Esophagus muscularis mucosa (tissue), 3 donors: ENCODE measurements around the gene RUNX1.

ENCODE experiments used
- POLR2A ChIP-seq: fragments of 450-650 bp; IDR thresholded peaks from one replicate; pipeline ENCODE4 v1.6.1; 2017; ENCODE audit warnings: antibody characterized with exemption, moderate library complexity, mild to moderate bottlenecking, low read depth
- TF ChIP-seq, protein P1 (sequence below), 3 experiments: fragments of 200-600 bp in 2 of 3; fragments of 450-650 bp in 1 of 3; sonication (generic) in 2 of 3; IDR thresholded peaks; one replicate each; pipeline ENCODE4 v1.5.1; 2017 to 2019; ENCODE audit warnings: antibody characterized with exemption in 3 of 3, mild to moderate bottlenecking in 2 of 3, moderate library complexity in 1 of 3

DNA sequence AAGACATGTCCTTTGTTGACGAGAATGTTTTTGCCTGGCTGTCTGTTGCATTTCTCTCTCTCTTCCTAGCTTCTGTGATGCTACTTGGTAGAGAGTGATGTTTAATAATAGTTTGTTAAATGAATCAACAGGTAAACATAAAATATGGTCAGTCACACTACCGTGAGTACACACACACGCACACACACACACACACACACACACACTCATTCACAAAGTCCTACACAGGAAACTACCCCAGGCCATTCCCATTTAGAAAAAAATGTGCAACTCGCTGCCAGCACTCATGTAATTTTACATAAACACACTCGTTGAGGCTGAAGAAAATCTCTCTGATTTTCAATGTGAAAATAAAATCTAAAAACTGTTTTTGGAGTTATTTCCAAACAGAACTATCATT, 38.7 kb downstream of the RUNX1 start:
- no peak for TF ChIP-seq POLR2A
- TF ChIP-seq, protein P1, sequence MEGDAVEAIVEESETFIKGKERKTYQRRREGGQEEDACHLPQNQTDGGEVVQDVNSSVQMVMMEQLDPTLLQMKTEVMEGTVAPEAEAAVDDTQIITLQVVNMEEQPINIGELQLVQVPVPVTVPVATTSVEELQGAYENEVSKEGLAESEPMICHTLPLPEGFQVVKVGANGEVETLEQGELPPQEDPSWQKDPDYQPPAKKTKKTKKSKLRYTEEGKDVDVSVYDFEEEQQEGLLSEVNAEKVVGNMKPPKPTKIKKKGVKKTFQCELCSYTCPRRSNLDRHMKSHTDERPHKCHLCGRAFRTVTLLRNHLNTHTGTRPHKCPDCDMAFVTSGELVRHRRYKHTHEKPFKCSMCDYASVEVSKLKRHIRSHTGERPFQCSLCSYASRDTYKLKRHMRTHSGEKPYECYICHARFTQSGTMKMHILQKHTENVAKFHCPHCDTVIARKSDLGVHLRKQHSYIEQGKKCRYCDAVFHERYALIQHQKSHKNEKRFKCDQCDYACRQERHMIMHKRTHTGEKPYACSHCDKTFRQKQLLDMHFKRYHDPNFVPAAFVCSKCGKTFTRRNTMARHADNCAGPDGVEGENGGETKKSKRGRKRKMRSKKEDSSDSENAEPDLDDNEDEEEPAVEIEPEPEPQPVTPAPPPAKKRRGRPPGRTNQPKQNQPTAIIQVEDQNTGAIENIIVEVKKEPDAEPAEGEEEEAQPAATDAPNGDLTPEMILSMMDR (IDR thresholded peaks at IDR 0.05): no peak
